Measurements from ENCODE around the gene MOB1A.
"Not testable (repeated sequence)": the region's sequence is repeated elsewhere in the genome, so short reads cannot be mapped to it uniquely, and the experiment has no call there.

MOB1A gene

GRCh38 chr2:74178211-74179062, at the start of gene MOB1A:
Gene MOB1A (minus strand): TSS chr2:74178879. CDS start chr2:74178674, 205 bp downstream.
- H3K4me1 Mint-ChIP-seq: peaks cover 34% of the 10 kb centered on the region
- DNase-seq (ENCODE audit: low spot score in 2 of 2): peak; percentile 89 to 98
- H3K27ac Mint-ChIP-seq: peak within 1 kb of the TSS; percentile 90
- H3K4me3 Mint-ChIP-seq: peak within 1 kb of the TSS; percentile 82
- H3K9me3 Mint-ChIP-seq: no peaks in the 10 kb centered on the region
- H3K36me3 Mint-ChIP-seq: peaks cover 57% of the 10 kb centered on the region
- ATAC-seq: peak; percentile 94

GRCh38 chr2:74227646-74228045, 49.0 kb upstream of the MOB1A start:
- peaks cover 22% of the 10 kb centered on the region for H3K4me1 Mint-ChIP-seq
- H3K27ac Mint-ChIP-seq: peak overlapping the region; percentile 40
- no peak for DNase-seq (ENCODE audit: low spot score in 2 of 2)
- no peaks in the 10 kb centered on the region for H3K9me3 Mint-ChIP-seq
- ATAC-seq: no peak
- H3K36me3 Mint-ChIP-seq: peaks cover 18% of the 10 kb centered on the region
- H3K4me3 Mint-ChIP-seq: no peak overlapping the region

GRCh38 chr2:74226648-74227213, 48.1 kb upstream of the MOB1A start:
- ATAC-seq (no peak), DNase-seq (ENCODE audit: low spot score in 2 of 2) (no peak)
- Mint-ChIP-seq H3K36me3 (peaks cover 27% of the 10 kb centered on the region), H3K4me3 (no peak overlapping the region), H3K9me3 (no peaks in the 10 kb centered on the region), H3K27ac (peak overlapping the region; percentile 40), H3K4me1 (peaks cover 22% of the 10 kb centered on the region)

GRCh38 chr2:74225698-74226459, 47.2 kb upstream of the MOB1A start:
- Mint-ChIP-seq H3K4me1 (peaks cover 22% of the 10 kb centered on the region), H3K9me3 (no peaks in the 10 kb centered on the region), H3K27ac (peak overlapping the region; percentile 40), H3K36me3 (peaks cover 36% of the 10 kb centered on the region), H3K4me3 (no peak overlapping the region)
- DNase-seq (ENCODE audit: low spot score in 2 of 2) (no peak), ATAC-seq (no peak)

- ATAC-seq: no peak
- DNase-seq (ENCODE audit: low spot score in 2 of 2): no peak
- peak overlapping the region; percentile 18 for H3K27ac Mint-ChIP-seq
- peaks cover 30% of the 10 kb centered on the region for H3K4me1 Mint-ChIP-seq
- peaks cover 53% of the 10 kb centered on the region for H3K36me3 Mint-ChIP-seq
- H3K4me3 Mint-ChIP-seq: no peak overlapping the region
- H3K9me3 Mint-ChIP-seq: no peaks in the 10 kb centered on the region
Measured at GRCh38 chr2:74223941-74224770, 45.5 kb upstream of the MOB1A start.

- Mint-ChIP-seq H3K4me1 (peaks cover 27% of the 10 kb centered on the region), H3K9me3 (no peaks in the 10 kb centered on the region), H3K36me3 (peaks cover 72% of the 10 kb centered on the region), H3K27ac (peak overlapping the region; percentile 52), H3K4me3 (no peak overlapping the region)
- peak in 1 of 2 donors; percentile 52 for DNase-seq (ENCODE audit: low spot score in 2 of 2)
- no peak for ATAC-seq
Measured at GRCh38 chr2:74222300-74222650, 43.6 kb upstream of the MOB1A start.

GRCh38 chr2:74221604-74222299, 43.1 kb upstream of the MOB1A start:
- ATAC-seq (no peak), DNase-seq (ENCODE audit: low spot score in 2 of 2) (peak in 1 of 2 donors; percentile 56)
- H3K36me3 Mint-ChIP-seq: peaks cover 74% of the 10 kb centered on the region
- no peaks in the 10 kb centered on the region for H3K9me3 Mint-ChIP-seq
- H3K27ac Mint-ChIP-seq: no peak overlapping the region
- no peak overlapping the region for H3K4me3 Mint-ChIP-seq
- H3K4me1 Mint-ChIP-seq: peaks cover 27% of the 10 kb centered on the region

GRCh38 chr2:74221091-74221490, 42.4 kb upstream of the MOB1A start:
- H3K4me1 Mint-ChIP-seq: peaks cover 27% of the 10 kb centered on the region
- ATAC-seq (no peak), DNase-seq (ENCODE audit: low spot score in 2 of 2) (peak in 1 of 2 donors; percentile 48)
- H3K4me3 Mint-ChIP-seq: no peak overlapping the region
- H3K27ac Mint-ChIP-seq: no peak overlapping the region
- H3K9me3 Mint-ChIP-seq: no peaks in the 10 kb centered on the region
- H3K36me3 Mint-ChIP-seq: peaks cover 74% of the 10 kb centered on the region

- DNase-seq (ENCODE audit: low spot score in 2 of 2) (peak in 1 of 2 donors; percentile 47), ATAC-seq (no peak)
- Mint-ChIP-seq H3K27ac (peak overlapping the region; percentile 37), H3K36me3 (peaks cover 85% of the 10 kb centered on the region), H3K4me1 (peaks cover 26% of the 10 kb centered on the region), H3K4me3 (no peak overlapping the region), H3K9me3 (no peaks in the 10 kb centered on the region)
Measured at GRCh38 chr2:74219846-74220486, 41.3 kb upstream of the MOB1A start.

GRCh38 chr2:74216642-74217041, 38.0 kb upstream of the MOB1A start:
- Mint-ChIP-seq H3K36me3 (peaks cover 100% of the 10 kb centered on the region), H3K9me3 (no peaks in the 10 kb centered on the region), H3K27ac (no peak overlapping the region), H3K4me1 (peaks cover 10% of the 10 kb centered on the region), H3K4me3 (no peak overlapping the region)
- DNase-seq (ENCODE audit: low spot score in 2 of 2): no peak
- ATAC-seq: no peak

- not testable (repeated sequence) for H3K9me3 Mint-ChIP-seq
- Mint-ChIP-seq H3K36me3 (peaks cover 100% of the 10 kb centered on the region), H3K27ac (peak overlapping the region; percentile 34)
Measured at GRCh38 chr2:74215771-74216170, 37.1 kb upstream of the MOB1A start.

GRCh38 chr2:74212702-74213410, 34.2 kb upstream of the MOB1A start:
- DNase-seq (ENCODE audit: low spot score in 2 of 2) (no peak), ATAC-seq (no peak)
- Mint-ChIP-seq H3K4me1 (peaks cover 8% of the 10 kb centered on the region), H3K27ac (no peak overlapping the region), H3K4me3 (no peak overlapping the region), H3K9me3 (no peaks in the 10 kb centered on the region), H3K36me3 (peaks cover 100% of the 10 kb centered on the region)

More at GRCh38 chr2:74215771-74216170, 37.1 kb upstream of the MOB1A start:
- ATAC-seq; DNase-seq (ENCODE audit: low spot score in 2 of 2); H3K4me3 Mint-ChIP-seq: not testable (repeated sequence)
- peaks cover 10% of the 10 kb centered on the region for H3K4me1 Mint-ChIP-seq

GRCh38 chr2:74206180-74206688, 27.6 kb upstream of the MOB1A start:
- DNase-seq (ENCODE audit: low spot score in 2 of 2) (peak; percentile 30 to 80), ATAC-seq (peak; percentile 97)
- Mint-ChIP-seq H3K36me3 (peaks cover 100% of the 10 kb centered on the region), H3K4me3 (peak overlapping the region; percentile 73), H3K4me1 (peaks cover 53% of the 10 kb centered on the region), H3K27ac (peak overlapping the region; percentile 95), H3K9me3 (no peaks in the 10 kb centered on the region)

Data from stimulated activated effector memory CD8-positive, alpha-beta T cell treated with anti-CD3 and anti-CD28 coated beads, Interleukin-12 subunit alpha, Interleukin-12 subunit beta, amount 100 ng/mL, for 72 hours (primary cell).